ENCODE results near the gene GHR.

GRCh38 chr5:42507451-42508097 lies 84.3 kb downstream of the GHR start:
- TF ChIP-seq CTCF (IDR thresholded peaks at IDR 0.05), result no peak
- TF ChIP-seq POLR2A (IDR thresholded peaks at IDR 0.05), result no peak
